ENCODE results near the gene HSPA1B.
"Not testable (repeated sequence)": the region's sequence is repeated elsewhere in the genome, so short reads cannot be mapped to it uniquely, and the experiment has no call there.

The HSPA1B gene

DNA sequence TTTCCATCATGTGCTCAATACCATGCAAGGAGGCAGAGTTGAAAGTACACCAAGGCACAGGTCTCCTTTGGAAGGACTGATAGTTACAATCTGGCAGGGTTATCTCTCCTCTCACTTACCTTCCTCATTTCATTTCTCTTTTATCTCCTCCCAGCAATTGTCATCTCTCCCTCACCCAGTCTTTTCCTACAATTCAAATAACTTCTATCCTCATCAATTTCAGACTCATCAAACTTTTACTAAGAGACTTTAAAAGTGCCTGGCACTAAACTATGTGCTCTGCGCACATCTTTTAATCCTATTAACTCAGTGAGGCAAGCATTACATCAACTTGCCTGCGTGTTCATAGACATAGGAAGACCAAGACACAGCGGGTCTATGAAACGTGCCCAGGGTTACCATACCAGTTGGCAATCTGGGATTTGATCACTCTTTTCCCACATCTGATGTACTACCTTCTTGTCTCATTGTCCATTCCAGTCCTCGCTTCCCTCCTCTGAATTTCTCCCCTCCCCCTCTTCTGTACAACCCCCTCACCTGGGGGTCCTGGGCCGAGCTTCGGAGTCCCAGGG lies 33.2 kb upstream of the HSPA1B start:
- peaks cover 42% of the 10 kb centered on the region for H3K4me1 Mint-ChIP-seq
- no peak for ATAC-seq
- H3K27ac Mint-ChIP-seq: peak overlapping the region; percentile 99
- H3K9me3 Mint-ChIP-seq: no peaks in the 10 kb centered on the region
- H3K36me3 Mint-ChIP-seq: peaks cover 69% of the 10 kb centered on the region
- H3K4me3 Mint-ChIP-seq: peak overlapping the region; percentile 95
- no peak for DNase-seq (ENCODE audit: low spot score in 2 of 2)

DNA sequence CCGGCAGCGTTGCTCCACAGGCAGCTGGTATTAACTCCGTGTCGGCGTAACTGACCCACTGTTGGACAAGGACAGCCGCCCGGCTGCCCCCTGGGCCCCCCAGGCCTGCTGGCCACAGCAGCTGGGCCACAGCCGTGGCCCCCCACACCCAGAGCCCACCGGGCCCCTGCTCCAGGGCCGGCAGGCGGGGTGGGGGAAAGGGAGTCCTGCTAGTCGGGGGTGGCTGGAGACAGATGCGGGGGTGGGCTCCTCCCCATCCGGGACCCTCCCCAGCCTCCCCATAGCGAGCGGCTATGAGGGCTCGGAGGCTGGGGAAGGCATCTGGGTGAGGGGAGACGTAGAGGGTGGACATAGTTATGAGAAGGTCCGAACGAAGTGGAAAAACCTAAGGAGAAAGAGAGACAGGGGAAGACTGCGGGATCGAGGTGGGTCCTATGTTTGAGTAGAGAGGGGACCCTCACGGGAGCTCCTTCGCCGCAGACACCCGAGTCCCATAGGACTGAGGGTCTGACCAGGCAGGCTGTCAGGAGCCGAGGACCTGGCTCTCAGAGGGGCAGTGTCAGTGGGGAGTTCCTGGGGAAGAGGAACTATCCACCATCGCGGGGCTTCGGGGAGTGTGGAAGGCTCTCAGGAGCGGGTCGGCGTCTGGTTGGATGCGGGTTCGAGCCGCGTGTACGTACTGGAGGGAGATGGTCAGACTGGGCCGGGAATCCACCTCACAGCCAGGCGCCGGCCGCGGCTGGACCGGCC lies 32.5 kb upstream of the HSPA1B start:
- Mint-ChIP-seq H3K36me3 (peaks cover 69% of the 10 kb centered on the region), H3K4me3 (peak overlapping the region; percentile 95), H3K27ac (peak overlapping the region; percentile 99), H3K4me1 (peaks cover 42% of the 10 kb centered on the region), H3K9me3 (no peaks in the 10 kb centered on the region)
- no peak for DNase-seq (ENCODE audit: low spot score in 2 of 2)
- ATAC-seq: peak; percentile 36

DNA sequence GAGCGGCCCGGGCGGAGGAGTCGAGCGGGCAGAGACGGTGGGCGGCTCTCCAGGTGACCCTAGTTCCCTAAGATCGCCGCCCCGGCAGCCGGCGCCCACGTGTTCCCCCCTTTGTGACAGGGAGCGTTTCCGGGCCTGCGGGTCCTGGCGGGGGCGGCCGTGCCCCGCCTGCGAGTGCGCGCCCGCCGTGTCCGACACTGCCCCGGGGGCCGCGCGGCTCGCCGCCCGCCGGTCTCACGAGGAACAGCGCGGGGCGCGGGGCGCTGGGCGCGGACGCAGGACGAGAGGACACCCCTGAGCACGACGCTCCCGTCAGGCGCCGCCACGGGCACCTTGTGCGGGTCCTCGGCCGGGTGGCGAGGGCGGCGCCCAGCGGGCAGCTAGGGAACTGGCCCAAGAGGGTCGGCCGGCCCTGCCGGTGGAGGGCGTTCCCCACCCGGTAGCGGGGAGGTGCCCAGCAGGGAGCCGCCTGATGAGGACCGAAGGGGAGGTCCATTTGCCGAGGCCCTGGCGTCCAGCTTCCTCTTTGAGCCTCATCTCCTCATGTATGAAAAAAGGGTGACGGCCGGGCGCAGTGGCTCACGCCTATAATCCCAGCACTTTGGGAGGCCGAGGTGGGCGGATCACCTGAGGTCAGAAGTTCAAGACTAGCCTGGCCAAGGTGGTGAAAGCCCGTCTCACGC lies 31.8 kb upstream of the HSPA1B start, which contains the start of gene VARS1:
TSS of gene VARS1 (minus strand) at position 137 of the 683 bp plus-strand sequence. CDS start 535 bp downstream, outside the sequence.
- ATAC-seq (peak; percentile 94), DNase-seq (ENCODE audit: low spot score in 2 of 2) (peak; percentile 90 to 93)
- Mint-ChIP-seq H3K9me3 (no peaks in the 10 kb centered on the region), H3K36me3 (peaks cover 68% of the 10 kb centered on the region), H3K4me1 (peaks cover 42% of the 10 kb centered on the region), H3K4me3 (peak within 1 kb of the TSS; percentile 95), H3K27ac (peak within 1 kb of the TSS; percentile 99)

DNA sequence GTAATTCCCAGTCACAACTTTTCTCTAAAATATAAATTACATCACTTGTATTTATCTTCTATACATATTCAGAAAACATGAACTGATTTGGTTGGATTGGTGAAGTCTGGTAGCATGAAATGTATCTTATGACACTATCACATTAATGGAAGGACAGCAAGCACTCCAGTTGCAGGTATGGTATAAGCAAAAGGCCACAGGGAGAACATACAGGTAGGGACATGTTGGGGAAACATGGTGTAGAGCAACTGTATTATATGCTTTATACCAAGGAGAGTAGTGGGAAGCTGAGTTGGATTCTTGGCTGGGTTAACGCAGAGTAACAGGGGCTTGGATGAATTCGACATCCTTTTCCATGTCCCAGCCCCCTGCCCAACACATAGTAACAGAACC lies 30.5 kb upstream of the HSPA1B start:
- DNase-seq (ENCODE audit: low spot score in 2 of 2) (no peak), ATAC-seq (no peak)
- Mint-ChIP-seq H3K9me3 (no peaks in the 10 kb centered on the region), H3K27ac (peak overlapping the region; percentile 83), H3K4me3 (peak overlapping the region; percentile 95), H3K4me1 (peaks cover 32% of the 10 kb centered on the region), H3K36me3 (peaks cover 68% of the 10 kb centered on the region)

DNA sequence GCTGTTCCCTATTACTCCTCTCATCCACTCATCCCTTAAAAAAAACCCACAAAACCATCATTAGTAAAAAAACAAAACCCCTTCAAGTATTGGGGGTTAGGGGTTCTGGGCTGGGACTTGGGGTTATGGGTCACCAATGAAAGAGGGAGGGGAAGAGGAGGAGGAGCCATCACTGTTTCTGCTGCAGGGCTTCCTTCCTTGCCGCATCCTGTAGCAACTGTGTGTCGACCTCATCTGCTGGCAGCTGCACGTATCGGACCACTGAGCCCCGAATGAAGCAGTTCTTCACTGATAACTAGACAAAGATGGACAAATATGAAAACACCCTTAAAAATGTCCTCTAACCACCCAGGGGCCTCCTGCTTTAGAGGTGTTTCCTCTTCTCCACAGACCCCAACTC lies 29.9 kb upstream of the HSPA1B start:
- Mint-ChIP-seq H3K36me3 (peaks cover 68% of the 10 kb centered on the region), H3K4me1 (peaks cover 26% of the 10 kb centered on the region), H3K27ac (peak overlapping the region; percentile 83), H3K4me3 (peak overlapping the region; percentile 20), H3K9me3 (no peaks in the 10 kb centered on the region)
- no peak for ATAC-seq
- no peak for DNase-seq (ENCODE audit: low spot score in 2 of 2)

DNA sequence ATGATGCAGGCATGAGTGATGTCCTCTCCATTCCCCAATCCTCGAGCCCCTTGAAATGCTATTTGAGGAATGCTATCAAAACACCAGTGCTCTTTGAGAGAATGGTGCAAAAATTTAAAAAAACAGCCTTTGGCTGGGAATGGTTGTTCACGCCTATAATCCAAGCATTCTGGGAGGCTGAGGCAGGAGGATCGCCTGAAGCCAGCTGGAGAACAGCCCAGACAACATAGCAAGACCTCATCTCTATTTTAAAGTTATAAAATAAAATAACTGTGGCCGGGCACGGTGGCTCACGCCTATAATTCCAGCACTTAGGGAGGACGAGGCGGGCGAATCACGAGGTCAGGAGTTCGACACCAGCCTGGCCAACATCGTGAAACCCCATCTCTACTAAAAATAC lies 27.8 kb upstream of the HSPA1B start:
- peaks cover 78% of the 10 kb centered on the region for H3K36me3 Mint-ChIP-seq
- DNase-seq (ENCODE audit: low spot score in 2 of 2) (no peak), ATAC-seq (no peak)
- no peak overlapping the region for H3K27ac Mint-ChIP-seq
- H3K4me1 Mint-ChIP-seq: peaks cover 16% of the 10 kb centered on the region
- H3K9me3 Mint-ChIP-seq: no peaks in the 10 kb centered on the region
- H3K4me3 Mint-ChIP-seq: no peak overlapping the region

DNA sequence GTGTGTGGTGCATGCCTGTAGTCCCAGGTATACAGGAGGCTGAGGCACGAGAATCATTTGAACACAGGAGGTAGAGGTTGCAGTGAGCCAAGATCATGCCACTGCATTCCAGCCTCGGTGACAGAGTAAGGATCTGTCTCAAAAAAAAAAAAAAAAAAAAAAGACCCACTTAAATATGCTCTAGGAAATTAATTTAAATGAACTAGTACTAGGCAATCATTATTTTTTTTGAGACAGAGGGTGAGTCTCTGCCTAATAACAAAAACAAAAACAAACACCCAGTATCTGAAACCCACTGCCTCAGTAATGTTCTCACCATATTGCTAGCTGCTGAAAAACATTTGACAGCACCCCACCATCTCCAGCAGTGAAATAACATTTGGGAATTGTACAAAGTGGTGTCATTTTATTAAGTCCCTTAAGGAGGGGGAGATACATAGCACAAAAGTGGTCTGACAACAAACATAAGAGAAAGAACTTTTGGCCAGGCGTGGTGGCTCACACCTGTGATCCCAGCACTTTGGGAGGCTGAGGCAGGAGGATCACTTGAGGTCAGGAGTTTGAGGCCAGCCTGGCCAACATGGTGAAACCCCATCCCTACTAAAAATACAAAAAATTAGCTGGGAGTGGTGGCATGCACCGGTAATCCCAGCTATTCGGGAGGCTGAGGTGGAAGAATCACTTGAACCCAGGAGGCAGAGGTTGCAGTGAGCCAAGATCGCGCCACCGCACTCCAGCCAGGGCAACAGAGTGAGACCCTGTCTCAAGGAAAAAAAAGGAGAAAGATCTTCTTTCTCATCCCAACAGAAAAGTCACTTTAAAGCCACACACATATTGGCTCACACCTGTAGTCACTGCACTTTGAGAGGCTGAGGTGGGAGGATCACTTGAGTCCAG lies 26.3 kb upstream of the HSPA1B start:
- not testable (repeated sequence) for H3K4me3 Mint-ChIP-seq; ATAC-seq; DNase-seq (ENCODE audit: low spot score in 2 of 2); H3K9me3 Mint-ChIP-seq; H3K27ac Mint-ChIP-seq
- H3K4me1 Mint-ChIP-seq: peaks cover 19% of the 10 kb centered on the region
- peaks cover 85% of the 10 kb centered on the region for H3K36me3 Mint-ChIP-seq

DNA sequence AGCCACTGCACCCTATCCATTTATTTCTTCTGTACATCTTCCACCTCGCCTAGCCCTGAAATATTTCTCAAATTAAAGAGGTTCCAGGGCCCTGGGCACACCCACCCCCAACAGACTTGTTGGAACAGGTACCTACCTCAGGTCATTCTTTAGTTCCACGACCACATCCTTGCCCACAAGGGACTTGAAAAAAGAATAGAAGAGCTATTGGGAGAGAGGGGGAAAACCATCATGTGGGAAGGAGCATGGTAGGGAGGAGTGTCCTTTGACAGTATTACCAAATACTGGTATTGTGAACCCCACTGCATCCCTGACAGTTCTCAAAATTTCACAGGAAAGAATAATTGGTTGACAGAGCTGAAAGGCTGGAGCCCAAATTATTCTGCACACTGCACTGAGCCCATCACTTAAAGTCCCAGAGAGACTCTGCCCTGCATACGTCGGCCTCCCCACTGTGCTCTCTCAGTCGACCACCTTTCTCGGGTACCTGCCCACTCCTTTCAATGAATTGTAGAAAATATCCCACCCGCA lies 21.5 kb upstream of the HSPA1B start:
- H3K9me3 Mint-ChIP-seq: no peaks in the 10 kb centered on the region
- peaks cover 22% of the 10 kb centered on the region for H3K4me1 Mint-ChIP-seq
- peaks cover 65% of the 10 kb centered on the region for H3K36me3 Mint-ChIP-seq
- H3K4me3 Mint-ChIP-seq: peak overlapping the region; percentile 93
- peak overlapping the region; percentile 97 for H3K27ac Mint-ChIP-seq
- DNase-seq (ENCODE audit: low spot score in 2 of 2): no peak
- peak; percentile 25 for ATAC-seq

DNA sequence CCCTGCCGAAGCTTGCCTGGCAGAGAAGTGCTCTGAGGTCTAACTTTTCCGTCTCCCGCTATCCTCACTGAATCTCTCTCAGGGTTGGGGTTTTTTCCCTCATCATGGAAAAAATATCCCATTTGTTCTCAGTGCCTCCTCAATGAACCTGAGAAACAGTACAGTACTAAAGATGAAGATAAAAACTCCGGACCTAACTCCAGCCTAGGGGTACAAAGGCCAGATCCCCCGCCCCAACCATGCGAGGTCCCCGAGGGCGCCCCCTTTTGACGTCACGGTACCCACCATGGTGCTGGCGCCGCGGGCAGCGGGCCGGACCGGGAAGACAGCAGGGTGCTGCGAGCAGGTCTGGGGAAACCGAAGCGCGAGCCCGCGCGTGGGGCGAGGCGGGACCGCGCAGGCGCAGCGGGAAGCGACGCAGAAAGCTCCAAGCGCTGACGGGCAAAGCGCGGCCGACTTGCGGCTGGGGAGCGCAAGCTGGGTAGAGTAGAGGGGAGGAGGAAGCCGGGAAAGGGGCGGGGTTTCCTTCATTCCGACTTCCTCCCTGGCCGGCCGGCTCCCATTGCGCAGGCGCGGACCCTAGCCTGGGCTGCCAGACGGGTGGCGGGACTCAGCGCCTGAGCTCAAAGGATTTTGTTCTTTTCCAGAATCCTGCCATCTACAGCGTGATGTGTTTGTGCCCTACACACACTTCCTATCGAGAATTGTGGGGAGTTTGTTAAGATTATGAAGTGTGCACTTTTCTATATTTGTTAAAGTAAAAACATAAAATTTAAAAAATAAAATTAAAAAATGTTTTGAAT lies 20.9 kb upstream of the HSPA1B start, which contains the start of gene LSM2:
TSS of gene LSM2 (minus strand) at position 497 of the 803 bp plus-strand sequence. CDS start at position 288, 209 bp downstream.
- DNase-seq (ENCODE audit: low spot score in 2 of 2) (peak; percentile 95 to 98), ATAC-seq (peak; percentile 98)
- Mint-ChIP-seq H3K4me1 (peaks cover 29% of the 10 kb centered on the region), H3K9me3 (no peaks in the 10 kb centered on the region), H3K4me3 (peak within 1 kb of the TSS; percentile 93), H3K27ac (peak within 1 kb of the TSS; percentile 97), H3K36me3 (peaks cover 58% of the 10 kb centered on the region)

DNA sequence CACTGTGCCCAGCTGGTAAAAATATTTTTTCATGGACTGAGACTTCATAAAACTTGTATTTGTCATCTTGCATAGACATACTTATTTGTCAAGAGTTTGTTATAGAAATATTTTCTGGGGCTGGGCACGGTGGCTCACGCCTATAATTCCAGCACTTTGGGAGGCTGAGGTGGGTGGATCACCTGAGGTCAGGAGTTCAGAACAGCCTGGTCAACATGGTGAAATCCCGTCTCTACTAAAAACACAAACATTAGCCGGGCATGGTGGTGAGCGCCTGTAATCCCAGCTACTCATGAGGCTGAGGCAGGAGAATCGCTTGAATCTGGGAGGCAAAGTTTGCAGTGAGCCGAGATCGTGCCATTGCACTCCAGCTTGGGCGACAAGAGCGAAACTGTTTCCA lies 18.9 kb upstream of the HSPA1B start:
- not testable (repeated sequence) for ATAC-seq; H3K9me3 Mint-ChIP-seq; H3K4me3 Mint-ChIP-seq; DNase-seq (ENCODE audit: low spot score in 2 of 2)
- H3K27ac Mint-ChIP-seq: peak overlapping the region; percentile 29
- peaks cover 51% of the 10 kb centered on the region for H3K36me3 Mint-ChIP-seq
- H3K4me1 Mint-ChIP-seq: peaks cover 39% of the 10 kb centered on the region

DNA sequence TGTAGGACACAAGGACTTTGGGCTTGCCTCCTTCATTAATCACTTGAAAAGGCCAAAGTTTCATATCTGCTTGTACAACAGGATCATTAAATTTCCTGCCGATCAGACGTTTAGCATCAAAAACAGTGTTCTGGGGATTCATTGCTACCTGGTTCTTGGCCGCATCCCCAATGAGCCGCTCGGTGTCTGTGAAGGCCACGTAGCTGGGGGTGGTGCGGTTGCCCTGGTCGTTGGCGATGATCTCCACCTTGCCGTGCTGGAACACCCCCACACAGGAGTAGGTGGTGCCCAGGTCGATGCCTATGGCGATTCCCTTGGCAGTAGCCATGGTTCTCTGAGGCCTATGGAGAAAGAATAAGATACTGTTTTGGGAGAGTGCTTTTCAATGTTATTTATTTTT lies 15.9 kb upstream of the HSPA1B start:
- Mint-ChIP-seq H3K36me3 (peaks cover 39% of the 10 kb centered on the region), H3K4me3 (peak overlapping the region; percentile 93), H3K27ac (peak overlapping the region; percentile 98), H3K4me1 (peaks cover 46% of the 10 kb centered on the region), H3K9me3 (no peaks in the 10 kb centered on the region)
- no peak for DNase-seq (ENCODE audit: low spot score in 2 of 2)
- ATAC-seq: no peak

DNA sequence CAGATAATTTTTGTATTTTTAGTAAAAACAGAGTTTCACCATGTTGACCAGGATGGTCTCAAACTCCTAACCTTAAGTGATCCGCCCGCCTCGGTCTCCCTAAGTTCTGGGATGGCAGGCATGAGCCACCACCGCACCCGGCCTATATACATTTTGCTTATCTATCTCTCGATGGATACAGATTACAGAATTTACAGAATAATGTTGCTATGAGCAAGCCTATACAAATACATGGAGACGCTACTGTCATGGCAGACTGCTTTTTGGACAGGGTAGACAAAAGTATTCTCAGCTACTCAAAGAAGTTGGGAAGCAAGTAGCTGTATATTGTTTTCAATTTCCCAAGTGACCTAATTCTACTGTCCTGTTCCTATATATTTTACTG lies 14.1 kb upstream of the HSPA1B start:
- ATAC-seq: no peak
- H3K4me1 Mint-ChIP-seq: peaks cover 47% of the 10 kb centered on the region
- peak overlapping the region; percentile 98 for H3K27ac Mint-ChIP-seq
- no peaks in the 10 kb centered on the region for H3K9me3 Mint-ChIP-seq
- no peak for DNase-seq (ENCODE audit: low spot score in 2 of 2)
- peak overlapping the region; percentile 93 for H3K4me3 Mint-ChIP-seq
- H3K36me3 Mint-ChIP-seq: peaks cover 47% of the 10 kb centered on the region

DNA sequence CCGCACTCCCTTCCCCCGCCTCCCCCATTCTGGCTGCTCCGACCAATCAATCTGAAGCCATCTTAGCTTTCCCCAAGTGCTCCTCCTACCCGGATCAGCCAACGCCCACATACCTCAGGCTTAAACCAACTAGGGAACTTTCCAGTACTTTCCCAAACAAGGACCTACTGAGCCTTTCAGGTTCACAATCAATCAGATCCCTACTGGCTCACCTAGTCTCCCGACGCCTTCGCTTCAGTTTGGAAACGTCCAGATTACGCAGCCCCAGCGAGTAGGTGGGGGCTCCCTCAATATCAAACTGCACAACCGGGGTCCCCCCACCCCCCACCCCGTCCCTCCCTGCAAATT lies 12.9 kb upstream of the HSPA1B start:
- Mint-ChIP-seq H3K4me3 (peak overlapping the region; percentile 93), H3K27ac (peak overlapping the region; percentile 98), H3K9me3 (no peaks in the 10 kb centered on the region), H3K36me3 (peaks cover 53% of the 10 kb centered on the region), H3K4me1 (peaks cover 53% of the 10 kb centered on the region)
- ATAC-seq: peak; percentile 33
- peak in 1 of 2 donors; percentile 84 for DNase-seq (ENCODE audit: low spot score in 2 of 2)

Measured in stimulated activated effector memory CD8-positive, alpha-beta T cell treated with anti-CD3 and anti-CD28 coated beads, Interleukin-12 subunit alpha, Interleukin-12 subunit beta, amount 100 ng/mL, for 72 hours (primary cell).